Calu3 (cell line): ENCODE results near the gene TCEA2. TPM values are rescaled to one million over a fixed set of nuclear protein-coding genes. Genes with fewer than 3 reads are reported as not detected.

Experiments
- BruUV-seq: library from RNA; stranded (reverse); fragments of 400-500 nt; replicated peaks from 2 replicates; lab custom pipeline; 2021; lab: Mats Ljungman, UMichigan
- CTCF ChIA-PET: fragments of 300-600 bp; sonication (Branson Sonifier 250); formaldehyde crosslinking; loops from one replicate; lab custom pipeline; 2022; ENCODE audit warnings: antibody characterized with exemption; lab: Charles Lee
- DNase-seq: peaks from one replicate; pipeline ENCODE4 v3.0.0; 2022
- H3K27ac Mint-ChIP-seq: one replicate; pipeline ENCODE4 v1.8.0; 2022; ENCODE audit warnings: mixed read lengths; ENCODE audit not compliant: unreplicated experiment
- H3K27me3 Mint-ChIP-seq: one replicate; pipeline ENCODE4 v1.8.0; 2022; ENCODE audit warnings: mixed read lengths; ENCODE audit not compliant: unreplicated experiment
- H3K36me3 Mint-ChIP-seq: one replicate; pipeline ENCODE4 v1.8.0; 2022; ENCODE audit warnings: mild to moderate bottlenecking, moderate library complexity, mixed read lengths; ENCODE audit not compliant: insufficient read depth, unreplicated experiment
- H3K4me1 Mint-ChIP-seq: one replicate; pipeline ENCODE4 v1.8.0; 2022; ENCODE audit warnings: mild to moderate bottlenecking, low read depth, mixed read lengths; ENCODE audit not compliant: unreplicated experiment
- H3K4me3 Mint-ChIP-seq: one replicate; pipeline ENCODE4 v1.8.0; 2022; ENCODE audit warnings: mild to moderate bottlenecking, low read depth, moderate library complexity, mixed read lengths; ENCODE audit not compliant: unreplicated experiment
- H3K9me3 Mint-ChIP-seq: one replicate; pipeline ENCODE4 v1.8.0; 2022; ENCODE audit warnings: low read depth, mixed read lengths; ENCODE audit not compliant: unreplicated experiment
- intact Hi-C: fragments of 100-400 bp; cut with micrococcal nuclease; formaldehyde crosslinking; loops from one replicate; pipeline ENCODE4 v1.10.0; 2022; ENCODE audit not compliant: unreplicated experiment
- total RNA-seq: library from RNA; stranded (reverse); gene quantifications from 2 replicates; pipeline ENCODE4 v1.2.3, GENCODE V29; 2022
- TF ChIP-seq, protein P1 (sequence below): fragments of 200-600 bp; IDR thresholded peaks from one replicate; pipeline ENCODE4 v1.8.0; 2022; ENCODE audit warnings: antibody characterized with exemption; ENCODE audit not compliant: unreplicated experiment

TCEA2 gene
- total RNA-seq, 1 experiment from 2014 or later, result 39.9 TPM

DNA sequence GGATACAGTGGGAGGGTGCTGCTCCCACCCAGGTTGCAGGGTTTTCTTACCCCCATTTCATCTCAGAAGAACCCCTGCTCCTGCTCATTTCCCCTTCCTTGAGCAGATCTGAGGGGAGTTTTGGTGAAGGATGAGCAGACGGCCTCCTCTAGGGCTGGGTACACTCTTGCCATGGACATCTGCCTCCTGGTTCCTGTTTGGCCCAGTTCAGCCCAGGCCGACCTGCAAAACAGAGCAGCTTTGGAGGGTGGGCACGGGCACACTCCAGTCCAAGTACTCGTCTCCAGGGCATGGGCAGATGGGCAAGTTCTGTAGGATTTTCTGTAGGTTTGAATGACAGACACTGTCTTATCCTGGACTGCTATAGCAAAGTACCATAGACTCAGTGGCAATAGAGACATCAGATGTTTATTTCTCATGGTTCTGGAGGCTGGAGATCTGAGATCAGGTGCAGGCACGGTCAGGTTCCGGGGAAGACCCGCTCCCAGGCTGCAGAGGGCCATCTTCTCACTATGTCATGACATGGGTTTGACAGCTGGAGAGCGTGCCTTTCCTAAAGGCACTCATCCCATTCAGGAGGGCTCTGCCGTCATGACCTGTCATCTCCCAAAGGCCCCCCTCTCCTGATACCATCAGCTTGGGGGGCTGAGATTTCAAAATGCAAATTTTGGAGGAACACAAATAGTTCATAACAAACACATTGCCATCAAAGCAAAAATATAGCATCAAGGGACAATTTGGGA, 38.1 kb downstream of the TCEA2 start:
- Mint-ChIP-seq H3K9me3 (peaks cover 5% of the 10 kb centered on the region), H3K4me3 (no peak overlapping the region)
- BruUV-seq, result no TSS peak

DNA sequence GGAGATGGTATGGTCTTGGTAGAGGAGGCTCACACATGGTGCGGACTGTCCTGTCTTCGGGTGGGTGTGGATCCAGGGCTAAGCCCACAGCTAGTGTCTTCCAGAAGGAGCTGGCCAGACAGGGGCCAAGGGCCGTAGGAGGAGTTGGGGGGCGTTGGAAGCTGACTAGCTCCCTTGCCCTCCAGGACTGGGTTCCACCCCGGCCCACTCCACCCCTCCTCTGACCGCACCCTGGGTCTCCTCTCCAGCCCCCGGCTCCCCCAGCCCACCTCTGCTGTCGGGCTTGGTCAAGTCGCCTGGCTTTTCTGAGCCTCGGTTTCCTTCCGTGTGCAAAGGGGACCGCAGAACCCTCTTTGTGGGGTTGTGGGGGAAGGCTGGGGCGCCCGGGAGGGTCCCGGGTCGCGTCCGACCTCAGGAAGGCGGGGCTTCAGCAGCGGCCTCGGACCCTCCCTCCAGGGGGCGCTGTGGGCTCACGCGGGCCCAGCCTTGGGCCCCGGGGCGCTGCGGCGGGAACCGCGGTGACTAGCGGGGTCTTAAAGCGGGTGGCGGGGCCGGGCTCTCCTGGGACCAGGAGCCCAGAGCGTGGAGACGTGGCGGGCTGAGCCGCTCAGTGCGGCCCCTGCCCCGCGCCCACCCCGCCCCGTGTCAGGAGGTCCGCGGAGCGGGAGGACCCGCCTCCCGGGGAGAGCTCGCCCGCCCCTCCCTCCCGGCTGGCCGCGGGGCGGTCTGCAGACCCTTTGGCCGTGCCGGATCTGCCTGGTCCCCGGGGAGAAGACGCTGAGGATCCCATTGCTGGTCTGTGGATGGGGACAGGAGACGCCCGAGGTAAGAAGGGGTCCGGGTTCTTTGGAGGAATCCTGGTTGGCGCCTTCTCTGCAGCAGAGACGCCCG, 39.0 kb downstream of the TCEA2 start:
- DNase-seq, result peak; percentile 80
- peaks cover 5% of the 10 kb centered on the region for H3K36me3 Mint-ChIP-seq
- no TSS peak for BruUV-seq
- no peaks in the 10 kb centered on the region for H3K4me1 Mint-ChIP-seq
- peaks cover 99% of the 10 kb centered on the region for H3K27me3 Mint-ChIP-seq
- peak overlapping the region; percentile 15 for H3K4me3 Mint-ChIP-seq
- no peak overlapping the region for H3K27ac Mint-ChIP-seq
- intact Hi-C loops, result loop anchor here (2.0 kb wide), 1 partner anchor 63 kb away; the partner anchor contains the start of gene MYT1
- peaks cover under 1% of the 10 kb centered on the region for H3K9me3 Mint-ChIP-seq
- CTCF ChIA-PET, result interaction anchor here (0.6 to 1.0 kb wide), 8 partner anchors 10 to 475 kb away, joined by 3 to 4 read pairs (median 4); no protein-coding TSS in a partner anchor
- TF ChIP-seq, protein P1, sequence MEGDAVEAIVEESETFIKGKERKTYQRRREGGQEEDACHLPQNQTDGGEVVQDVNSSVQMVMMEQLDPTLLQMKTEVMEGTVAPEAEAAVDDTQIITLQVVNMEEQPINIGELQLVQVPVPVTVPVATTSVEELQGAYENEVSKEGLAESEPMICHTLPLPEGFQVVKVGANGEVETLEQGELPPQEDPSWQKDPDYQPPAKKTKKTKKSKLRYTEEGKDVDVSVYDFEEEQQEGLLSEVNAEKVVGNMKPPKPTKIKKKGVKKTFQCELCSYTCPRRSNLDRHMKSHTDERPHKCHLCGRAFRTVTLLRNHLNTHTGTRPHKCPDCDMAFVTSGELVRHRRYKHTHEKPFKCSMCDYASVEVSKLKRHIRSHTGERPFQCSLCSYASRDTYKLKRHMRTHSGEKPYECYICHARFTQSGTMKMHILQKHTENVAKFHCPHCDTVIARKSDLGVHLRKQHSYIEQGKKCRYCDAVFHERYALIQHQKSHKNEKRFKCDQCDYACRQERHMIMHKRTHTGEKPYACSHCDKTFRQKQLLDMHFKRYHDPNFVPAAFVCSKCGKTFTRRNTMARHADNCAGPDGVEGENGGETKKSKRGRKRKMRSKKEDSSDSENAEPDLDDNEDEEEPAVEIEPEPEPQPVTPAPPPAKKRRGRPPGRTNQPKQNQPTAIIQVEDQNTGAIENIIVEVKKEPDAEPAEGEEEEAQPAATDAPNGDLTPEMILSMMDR, result peak; percentile 95

More for the DNA sequence above, 38.1 kb downstream of the TCEA2 start:
- CTCF ChIA-PET, result interaction anchor here (1.0 kb wide), 1 partner anchor 9 kb away, joined by 3 read pairs; no protein-coding TSS in a partner anchor
- Mint-ChIP-seq H3K27me3 (peaks cover 99% of the 10 kb centered on the region), H3K4me1 (no peaks in the 10 kb centered on the region), H3K36me3 (peaks cover 5% of the 10 kb centered on the region), H3K27ac (no peak overlapping the region)
- TF ChIP-seq, protein P1, result no peak
- intact Hi-C loops, result no loop called here
- DNase-seq, result no peak

DNA sequence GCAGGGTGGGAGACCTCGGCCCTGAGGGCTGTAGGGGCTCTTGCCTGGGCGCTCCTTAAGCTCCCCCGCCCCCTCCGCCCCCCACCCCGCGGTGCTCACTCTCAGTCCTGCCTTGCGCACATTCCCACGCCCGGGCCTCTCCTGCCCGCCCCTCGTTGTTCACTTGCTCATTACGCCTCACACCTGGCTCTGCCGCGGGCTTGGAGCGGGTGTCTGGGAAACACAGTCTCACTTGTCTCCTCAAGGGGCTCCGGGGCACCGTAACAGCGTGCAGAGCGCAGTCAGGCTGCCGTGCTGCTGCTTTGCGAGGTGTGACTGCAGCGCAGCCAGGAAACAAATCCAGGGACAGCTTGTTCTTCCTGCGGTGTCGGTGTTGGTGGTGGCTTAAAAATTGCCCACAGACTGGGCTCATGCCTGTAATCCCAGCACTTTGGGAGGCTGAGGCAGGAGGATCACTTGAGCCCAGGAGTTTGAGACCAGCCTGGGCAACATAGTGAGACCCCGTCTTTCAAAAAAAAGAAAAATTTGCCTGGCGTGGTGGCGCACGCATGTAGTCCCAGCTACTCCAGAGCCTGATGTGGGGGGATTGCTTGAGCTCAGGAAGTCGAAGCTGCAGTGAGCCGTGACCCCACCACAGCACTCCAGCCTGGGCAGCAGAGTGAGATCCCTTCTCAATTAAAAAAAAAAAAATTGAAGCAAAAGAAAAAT, 39.8 kb downstream of the TCEA2 start:
- no peaks in the 10 kb centered on the region for H3K4me1 Mint-ChIP-seq

More for the DNA sequence above, 39.8 kb downstream of the TCEA2 start:
- TF ChIP-seq, protein P1, result no peak
- DNase-seq, result no peak
- Mint-ChIP-seq H3K9me3 (no peaks in the 10 kb centered on the region), H3K27me3 (peaks cover 99% of the 10 kb centered on the region), H3K4me3 (peak overlapping the region; percentile 15), H3K36me3 (peaks cover 5% of the 10 kb centered on the region), H3K27ac (no peak overlapping the region)
- CTCF ChIA-PET, result interaction anchor here (0.6 to 0.7 kb wide), 7 partner anchors 14 to 476 kb away, joined by 3 to 4 read pairs (median 4); no protein-coding TSS in a partner anchor
- intact Hi-C loops, result loop anchor here (2.0 kb wide), 1 partner anchor 62 kb away; the partner anchor contains the start of gene MYT1
- no TSS peak for BruUV-seq
